ENCODE data around the gene RAB26. TPM values are rescaled to one million over a fixed set of nuclear protein-coding genes. Genes with fewer than 3 reads are reported as not detected.

The RAB26 gene
- total RNA-seq, 1 donor from 2014 or later = 1.5 TPM

GRCh38 chr16:2190002-2190658 lies 41.7 kb downstream of the RAB26 start:
- Histone ChIP-seq H3K36me3 (no peaks in the 10 kb centered on the region), H3K4me1 (peaks cover 9% of the 10 kb centered on the region), H3K27me3 (peaks cover 1% of the 10 kb centered on the region), H3K9me3 (no peaks in the 10 kb centered on the region), H3K4me3 (no peak overlapping the region), H3K27ac (no peak overlapping the region)
- DNase-seq (ENCODE audit: extremely low spot score in 2 of 2) = no peak
- intact Hi-C loops (cut with DNase I) = no loop called here
- TF ChIP-seq, protein P1, sequence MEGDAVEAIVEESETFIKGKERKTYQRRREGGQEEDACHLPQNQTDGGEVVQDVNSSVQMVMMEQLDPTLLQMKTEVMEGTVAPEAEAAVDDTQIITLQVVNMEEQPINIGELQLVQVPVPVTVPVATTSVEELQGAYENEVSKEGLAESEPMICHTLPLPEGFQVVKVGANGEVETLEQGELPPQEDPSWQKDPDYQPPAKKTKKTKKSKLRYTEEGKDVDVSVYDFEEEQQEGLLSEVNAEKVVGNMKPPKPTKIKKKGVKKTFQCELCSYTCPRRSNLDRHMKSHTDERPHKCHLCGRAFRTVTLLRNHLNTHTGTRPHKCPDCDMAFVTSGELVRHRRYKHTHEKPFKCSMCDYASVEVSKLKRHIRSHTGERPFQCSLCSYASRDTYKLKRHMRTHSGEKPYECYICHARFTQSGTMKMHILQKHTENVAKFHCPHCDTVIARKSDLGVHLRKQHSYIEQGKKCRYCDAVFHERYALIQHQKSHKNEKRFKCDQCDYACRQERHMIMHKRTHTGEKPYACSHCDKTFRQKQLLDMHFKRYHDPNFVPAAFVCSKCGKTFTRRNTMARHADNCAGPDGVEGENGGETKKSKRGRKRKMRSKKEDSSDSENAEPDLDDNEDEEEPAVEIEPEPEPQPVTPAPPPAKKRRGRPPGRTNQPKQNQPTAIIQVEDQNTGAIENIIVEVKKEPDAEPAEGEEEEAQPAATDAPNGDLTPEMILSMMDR (IDR thresholded peaks at IDR 0.05) = no peak
- no peak for TF ChIP-seq POLR2A (IDR thresholded peaks at IDR 0.05)
- no peak for TF ChIP-seq POLR2AphosphoS5 (IDR thresholded peaks at IDR 0.05; ENCODE audit: insufficient read depth in 1 of 2, low read depth in 1 of 2)

DNA sequence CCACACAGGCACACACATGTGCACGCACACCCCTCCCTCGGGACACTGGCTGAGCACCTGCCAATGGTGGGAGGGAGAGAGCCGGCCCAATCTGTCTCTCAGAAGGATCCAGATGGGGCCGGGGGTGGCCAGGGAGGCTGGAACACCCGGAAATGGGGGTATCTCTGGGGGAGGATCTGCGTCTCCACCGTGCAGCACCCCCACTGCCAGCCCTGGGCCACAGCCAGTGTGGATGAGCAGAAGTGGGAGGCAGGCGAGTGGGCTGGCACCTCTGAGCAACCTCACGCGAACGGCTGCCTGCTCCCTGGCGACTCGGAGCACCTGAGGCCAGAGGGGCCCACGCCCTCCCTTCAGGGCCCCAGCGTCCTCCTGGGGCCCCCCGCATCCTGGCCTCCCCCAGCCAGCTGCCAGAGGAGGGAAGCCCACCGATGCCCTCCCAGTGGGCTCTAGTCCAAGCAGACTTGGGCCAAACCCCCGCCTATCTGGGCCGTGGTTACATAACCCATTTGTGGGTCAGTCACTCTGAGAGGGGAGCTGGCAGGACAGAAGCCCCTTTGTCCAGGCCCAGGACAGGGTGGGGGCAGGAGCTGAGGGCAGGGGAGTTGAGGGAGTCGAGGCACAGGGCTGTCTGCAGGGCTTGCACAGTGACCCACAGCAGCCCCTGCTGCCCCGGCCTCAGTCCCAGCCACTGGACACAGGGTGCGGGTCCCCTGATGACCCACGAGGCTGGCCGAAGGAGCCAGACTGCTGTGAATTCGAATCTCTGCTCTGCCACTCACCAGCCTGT lies 42.4 kb downstream of the RAB26 start:
- H3K36me3 ChIP-seq = no peaks in the 10 kb centered on the region
- peaks cover 16% of the 10 kb centered on the region for H3K4me1 ChIP-seq
- peaks cover 8% of the 10 kb centered on the region for H3K27me3 ChIP-seq
- TF ChIP-seq, protein P1 (IDR thresholded peaks at IDR 0.05) = no peak
- TF ChIP-seq POLR2AphosphoS5 (IDR thresholded peaks at IDR 0.05; ENCODE audit: insufficient read depth in 1 of 2, low read depth in 1 of 2) (no peak), POLR2A (IDR thresholded peaks at IDR 0.05) (no peak)
- H3K9me3 ChIP-seq = no peaks in the 10 kb centered on the region
- no peak for DNase-seq (ENCODE audit: extremely low spot score in 2 of 2)
- H3K27ac ChIP-seq = no peak overlapping the region
- intact Hi-C loops (cut with DNase I) = no loop called here
- no peak overlapping the region for H3K4me3 ChIP-seq

- no peak for DNase-seq (ENCODE audit: extremely low spot score in 2 of 2)
- intact Hi-C loops (cut with DNase I) = no loop called here
- Histone ChIP-seq H3K4me1 (peaks cover 18% of the 10 kb centered on the region), H3K27ac (no peak overlapping the region), H3K36me3 (no peaks in the 10 kb centered on the region), H3K9me3 (no peaks in the 10 kb centered on the region), H3K4me3 (no peak overlapping the region), H3K27me3 (peaks cover 11% of the 10 kb centered on the region)
- TF ChIP-seq, protein P1 (IDR thresholded peaks at IDR 0.05) = no peak
- TF ChIP-seq POLR2A (IDR thresholded peaks at IDR 0.05) (no peak), POLR2AphosphoS5 (IDR thresholded peaks at IDR 0.05; ENCODE audit: insufficient read depth in 1 of 2, low read depth in 1 of 2) (no peak)
These were observed 43.0 kb downstream of the RAB26 start for GRCh38 chr16:2191446-2191706.

- H3K4me1 ChIP-seq = peaks cover 18% of the 10 kb centered on the region
- intact Hi-C loops (cut with DNase I) = no loop called here
- H3K27ac ChIP-seq = no peak overlapping the region
- no peak for DNase-seq (ENCODE audit: extremely low spot score in 2 of 2)
- peaks cover 11% of the 10 kb centered on the region for H3K27me3 ChIP-seq
- H3K9me3 ChIP-seq = no peaks in the 10 kb centered on the region
- H3K36me3 ChIP-seq = no peaks in the 10 kb centered on the region
- no peak overlapping the region for H3K4me3 ChIP-seq
- TF ChIP-seq, protein P1 (IDR thresholded peaks at IDR 0.05) = no peak
- TF ChIP-seq POLR2AphosphoS5 (IDR thresholded peaks at IDR 0.05; ENCODE audit: insufficient read depth in 1 of 2, low read depth in 1 of 2) (no peak), POLR2A (IDR thresholded peaks at IDR 0.05) (no peak)
These were observed 45.9 kb downstream of the RAB26 start for GRCh38 chr16:2194166-2194834.

Measured in vagina (tissue), 2 donors.